AG09319 (cell line): Measurements from ENCODE around the gene RXRB.

Experiments
- DNase-seq: peaks from one replicate; pipeline ENCODE4 v3.0.0-alpha.2; 2010; ENCODE audit warnings: low read depth; ENCODE audit errors: extremely low read depth
- TF ChIP-seq, protein P1 (sequence below): IDR thresholded peaks from 2 replicates; pipeline ENCODE4 v1.5.1; 2011; ENCODE audit warnings: low read depth, mild to moderate bottlenecking, inconsistent platforms, low read length, moderate library complexity

RXRB gene

DNA sequence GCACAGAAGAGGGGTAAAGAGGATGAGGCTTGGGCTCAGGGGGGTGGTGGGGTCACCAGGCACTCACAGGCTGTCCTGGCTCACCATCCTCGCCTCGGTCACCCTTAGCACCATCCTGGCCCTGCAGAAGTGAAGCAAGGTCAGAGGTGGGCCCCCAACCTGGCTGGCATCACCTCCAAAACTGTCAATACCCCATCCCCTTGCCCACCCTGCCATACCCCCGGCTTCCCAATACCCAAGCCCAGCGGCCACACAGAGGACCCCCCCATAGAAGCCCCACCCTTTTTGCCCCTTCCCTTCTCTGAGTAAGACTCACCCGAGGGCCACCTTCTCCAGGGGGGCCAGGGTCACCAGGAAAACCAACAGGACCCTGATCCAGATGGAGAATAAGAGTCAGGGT lies 31.8 kb downstream of the RXRB start:
- DNase-seq, result no peak
- TF ChIP-seq, protein P1, sequence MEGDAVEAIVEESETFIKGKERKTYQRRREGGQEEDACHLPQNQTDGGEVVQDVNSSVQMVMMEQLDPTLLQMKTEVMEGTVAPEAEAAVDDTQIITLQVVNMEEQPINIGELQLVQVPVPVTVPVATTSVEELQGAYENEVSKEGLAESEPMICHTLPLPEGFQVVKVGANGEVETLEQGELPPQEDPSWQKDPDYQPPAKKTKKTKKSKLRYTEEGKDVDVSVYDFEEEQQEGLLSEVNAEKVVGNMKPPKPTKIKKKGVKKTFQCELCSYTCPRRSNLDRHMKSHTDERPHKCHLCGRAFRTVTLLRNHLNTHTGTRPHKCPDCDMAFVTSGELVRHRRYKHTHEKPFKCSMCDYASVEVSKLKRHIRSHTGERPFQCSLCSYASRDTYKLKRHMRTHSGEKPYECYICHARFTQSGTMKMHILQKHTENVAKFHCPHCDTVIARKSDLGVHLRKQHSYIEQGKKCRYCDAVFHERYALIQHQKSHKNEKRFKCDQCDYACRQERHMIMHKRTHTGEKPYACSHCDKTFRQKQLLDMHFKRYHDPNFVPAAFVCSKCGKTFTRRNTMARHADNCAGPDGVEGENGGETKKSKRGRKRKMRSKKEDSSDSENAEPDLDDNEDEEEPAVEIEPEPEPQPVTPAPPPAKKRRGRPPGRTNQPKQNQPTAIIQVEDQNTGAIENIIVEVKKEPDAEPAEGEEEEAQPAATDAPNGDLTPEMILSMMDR, result no peak

- TF ChIP-seq, protein P1, result no peak
- no peak for DNase-seq
Measured at GRCh38 chr6:33168284-33168601, 32.2 kb downstream of the RXRB start.

DNA sequence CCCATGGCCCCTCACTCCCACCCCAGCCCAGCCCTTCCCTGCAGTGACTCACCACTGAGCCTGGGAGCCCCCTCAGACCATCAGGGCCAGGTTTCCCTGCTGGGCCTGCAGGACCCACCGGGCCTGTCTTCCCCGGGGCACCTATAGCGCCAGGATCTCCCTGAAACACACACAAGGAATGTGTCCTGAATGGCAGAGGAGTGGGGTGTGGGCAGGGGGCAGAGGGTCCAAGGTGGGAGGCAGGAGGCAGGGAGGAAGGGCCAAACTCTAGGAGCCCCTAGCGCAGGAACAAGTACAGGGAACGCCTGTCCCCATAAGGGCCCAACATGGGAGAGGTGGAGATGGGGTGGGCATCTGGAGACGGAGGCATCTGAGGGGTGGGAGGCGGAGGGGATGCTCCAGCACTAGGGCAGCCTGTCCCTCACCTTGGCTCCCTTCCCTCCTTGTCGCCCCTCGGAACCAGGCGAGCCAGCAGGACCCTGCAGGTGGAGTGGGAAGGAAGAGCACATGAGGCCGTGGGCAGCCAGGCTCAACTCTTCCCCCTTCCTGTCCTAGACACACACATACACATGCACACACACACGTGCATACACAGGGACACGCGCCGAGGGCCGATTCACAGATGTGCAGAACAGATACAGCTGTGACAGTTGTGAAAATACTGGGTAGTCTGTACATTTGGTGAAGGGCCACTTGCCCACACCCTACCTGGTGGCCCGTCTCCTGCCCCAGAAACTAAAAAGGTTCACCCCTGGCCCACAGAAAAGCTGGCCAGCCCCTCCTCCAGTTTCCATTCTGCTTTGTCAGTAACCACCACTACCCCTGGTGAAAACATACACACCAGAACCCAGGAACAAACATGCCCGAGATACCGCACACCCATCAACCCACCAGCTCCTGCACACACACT lies 32.8 kb downstream of the RXRB start:
- no peak for DNase-seq

DNA sequence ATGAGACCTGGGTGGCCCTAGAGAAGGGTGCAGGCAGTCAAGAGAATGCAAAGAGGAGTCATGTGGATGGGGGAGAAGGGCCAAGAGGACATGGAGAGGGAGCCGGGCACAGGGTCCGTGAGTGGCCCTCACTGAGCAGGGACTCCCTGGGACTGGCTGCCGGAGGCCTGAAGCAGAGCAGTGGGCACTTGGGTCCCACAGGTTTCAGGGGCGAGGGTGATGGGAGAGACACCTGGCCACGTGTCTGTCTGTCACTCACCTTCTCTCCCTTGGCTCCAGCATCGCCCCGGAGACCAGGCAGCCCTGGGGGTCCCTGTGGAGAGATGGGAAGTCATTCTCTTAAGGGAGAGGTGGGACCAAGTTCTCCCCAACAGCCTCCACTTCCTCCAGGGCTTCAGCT lies 33.7 kb downstream of the RXRB start:
- TF ChIP-seq, protein P1, result no peak
- DNase-seq, result no peak

More for the DNA sequence above, 32.8 kb downstream of the RXRB start:
- TF ChIP-seq, protein P1, result no peak

DNA sequence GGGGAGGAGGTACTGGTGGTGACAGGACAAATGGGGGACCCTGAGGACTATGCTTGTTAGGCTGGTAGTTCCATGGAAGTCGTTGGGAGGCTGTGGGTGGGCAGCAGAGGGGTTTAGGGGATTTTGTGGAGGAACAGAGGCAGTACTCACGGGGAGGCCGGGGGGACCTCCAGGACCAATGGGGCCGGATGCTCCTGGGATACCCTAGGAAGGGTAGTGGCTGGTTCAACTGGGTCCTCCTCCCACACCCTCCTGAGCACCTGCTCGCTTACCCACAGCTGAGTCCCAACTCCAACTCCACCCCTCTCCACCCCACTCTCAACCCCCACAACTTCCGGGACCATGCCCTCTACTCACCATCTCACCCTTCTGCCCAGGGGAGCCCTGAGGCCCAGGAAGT lies 34.1 kb downstream of the RXRB start:
- TF ChIP-seq, protein P1, result no peak
- no peak for DNase-seq

GRCh38 chr6:33165581-33166258 lies 34.7 kb downstream of the RXRB start:
- TF ChIP-seq, protein P1, result no peak
- DNase-seq, result no peak
